Vagina (tissue), 2 donors: ENCODE results near the gene OR6K2. TPM values are rescaled to one million over a fixed set of nuclear protein-coding genes. Genes with fewer than 3 reads are reported as not detected.

Experiments used
- DNase-seq, 2 donors: peaks; one replicate each; pipeline ENCODE4 v3.0.0-alpha.2; 2017; ENCODE audit errors: extremely low spot score in 2 of 2
- H3K27ac ChIP-seq: fragments of 200-600 bp; sonication (generic); one replicate; pipeline ENCODE4 v1.5.1; 2019
- H3K27me3 ChIP-seq: fragments of 200-600 bp; sonication (generic); one replicate; pipeline ENCODE4 v1.5.1; 2019
- H3K36me3 ChIP-seq, 2 donors: fragments of 200-600 bp; sonication (generic); one replicate each; pipeline ENCODE4 v1.5.1; 2017 to 2019
- H3K4me1 ChIP-seq: fragments of 200-600 bp; sonication (generic); one replicate; pipeline ENCODE4 v1.5.1; 2019
- H3K4me3 ChIP-seq, 2 donors: fragments of 200-600 bp; sonication (generic); 1 replicate in 1 of 2; 2 replicates in 1 of 2; pipeline ENCODE4 v1.5.1; 2016 to 2019
- H3K9me3 ChIP-seq: fragments of 200-600 bp; sonication (generic); one replicate; pipeline ENCODE4 v1.5.1; 2019
- POLR2A ChIP-seq, 2 donors: fragments of 450-650 bp; IDR thresholded peaks; one replicate each; pipeline ENCODE4 v1.6.1; 2017; ENCODE audit warnings: antibody characterized with exemption in 2 of 2, mild to moderate bottlenecking in 2 of 2, moderate library complexity in 2 of 2
- POLR2AphosphoS5 ChIP-seq, 2 donors: sonication (generic); formaldehyde crosslinking; IDR thresholded peaks; one replicate each; pipeline ENCODE4 v1.9.0; 2017; ENCODE audit warnings: antibody characterized with exemption in 2 of 2, mild to moderate bottlenecking in 2 of 2, low read depth in 1 of 2; ENCODE audit not compliant: insufficient read depth in 1 of 2
- intact Hi-C: fragments of 100-400 bp; cut with DNase I; formaldehyde crosslinking; loops from one replicate; pipeline ENCODE4 v1.15.1; 2023
- total RNA-seq: library from RNA; depleted of rRNA; stranded (reverse); fragments of >200 nt; gene quantifications from one replicate; pipeline ENCODE4 v1.2.3, GENCODE V29; 2016
- TF ChIP-seq, protein P1 (sequence below), 3 experiments: fragments of 450-650 bp in 2 of 3; fragments of 200-600 bp in 1 of 3; sonication (generic) in 1 of 3; IDR thresholded peaks; one replicate each; pipeline ENCODE4 v1.5.1; 2017 to 2019; ENCODE audit warnings: antibody characterized with exemption in 3 of 3, mild to moderate bottlenecking in 2 of 3, moderate library complexity in 2 of 3

OR6K2 gene
- total RNA-seq, 1 donor from 2014 or later: not detected

DNA sequence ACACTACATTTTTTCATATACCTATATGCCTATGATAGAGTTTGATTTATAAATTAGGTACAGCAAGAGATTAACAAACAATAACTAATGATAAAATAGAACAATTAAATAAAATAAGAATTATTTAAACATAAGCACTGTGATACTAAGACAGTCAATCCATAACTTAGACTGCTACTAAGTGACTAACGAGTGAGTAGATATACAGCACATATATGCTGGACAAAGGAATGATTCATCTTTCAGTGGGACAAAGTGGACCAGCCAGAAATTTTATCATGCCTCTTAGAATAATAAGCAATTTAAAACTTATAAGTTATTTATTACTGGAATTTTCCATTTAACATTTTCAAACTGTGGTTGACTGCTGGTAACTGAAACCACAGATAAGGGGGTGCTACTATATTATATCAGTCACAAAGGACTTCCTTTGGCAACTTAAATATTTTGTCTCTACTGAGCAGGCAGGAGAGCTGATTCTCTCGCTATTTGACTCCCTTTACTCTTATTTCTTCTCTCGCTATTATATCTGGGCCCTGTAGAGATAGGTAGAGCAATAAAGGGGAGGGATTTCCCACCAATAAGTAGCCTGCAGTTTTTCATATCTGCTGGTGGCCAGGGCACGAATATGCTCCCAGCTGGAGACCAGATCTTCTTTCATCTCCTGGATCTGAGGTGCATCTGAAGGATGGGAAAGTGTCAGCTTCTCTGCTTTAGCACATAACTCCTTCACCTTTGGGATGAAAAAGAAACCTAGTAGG lies 24.7 kb downstream of the OR6K2 start:
- intact Hi-C loops: no loop called here
- DNase-seq: no peak
- no peaks in the 10 kb centered on the region for H3K36me3 ChIP-seq
- H3K27me3 ChIP-seq: no peaks in the 10 kb centered on the region
- H3K9me3 ChIP-seq: no peaks in the 10 kb centered on the region
- H3K27ac ChIP-seq: no peak overlapping the region
- TF ChIP-seq, protein P1, sequence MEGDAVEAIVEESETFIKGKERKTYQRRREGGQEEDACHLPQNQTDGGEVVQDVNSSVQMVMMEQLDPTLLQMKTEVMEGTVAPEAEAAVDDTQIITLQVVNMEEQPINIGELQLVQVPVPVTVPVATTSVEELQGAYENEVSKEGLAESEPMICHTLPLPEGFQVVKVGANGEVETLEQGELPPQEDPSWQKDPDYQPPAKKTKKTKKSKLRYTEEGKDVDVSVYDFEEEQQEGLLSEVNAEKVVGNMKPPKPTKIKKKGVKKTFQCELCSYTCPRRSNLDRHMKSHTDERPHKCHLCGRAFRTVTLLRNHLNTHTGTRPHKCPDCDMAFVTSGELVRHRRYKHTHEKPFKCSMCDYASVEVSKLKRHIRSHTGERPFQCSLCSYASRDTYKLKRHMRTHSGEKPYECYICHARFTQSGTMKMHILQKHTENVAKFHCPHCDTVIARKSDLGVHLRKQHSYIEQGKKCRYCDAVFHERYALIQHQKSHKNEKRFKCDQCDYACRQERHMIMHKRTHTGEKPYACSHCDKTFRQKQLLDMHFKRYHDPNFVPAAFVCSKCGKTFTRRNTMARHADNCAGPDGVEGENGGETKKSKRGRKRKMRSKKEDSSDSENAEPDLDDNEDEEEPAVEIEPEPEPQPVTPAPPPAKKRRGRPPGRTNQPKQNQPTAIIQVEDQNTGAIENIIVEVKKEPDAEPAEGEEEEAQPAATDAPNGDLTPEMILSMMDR (IDR thresholded peaks at IDR 0.05): no peak
- TF ChIP-seq POLR2AphosphoS5 (IDR thresholded peaks at IDR 0.05; ENCODE audit: insufficient read depth in 1 of 2, low read depth in 1 of 2): no peak
- no peak for TF ChIP-seq POLR2A (IDR thresholded peaks at IDR 0.05)
- H3K4me3 ChIP-seq: no peak overlapping the region
- H3K4me1 ChIP-seq: no peaks in the 10 kb centered on the region

DNA sequence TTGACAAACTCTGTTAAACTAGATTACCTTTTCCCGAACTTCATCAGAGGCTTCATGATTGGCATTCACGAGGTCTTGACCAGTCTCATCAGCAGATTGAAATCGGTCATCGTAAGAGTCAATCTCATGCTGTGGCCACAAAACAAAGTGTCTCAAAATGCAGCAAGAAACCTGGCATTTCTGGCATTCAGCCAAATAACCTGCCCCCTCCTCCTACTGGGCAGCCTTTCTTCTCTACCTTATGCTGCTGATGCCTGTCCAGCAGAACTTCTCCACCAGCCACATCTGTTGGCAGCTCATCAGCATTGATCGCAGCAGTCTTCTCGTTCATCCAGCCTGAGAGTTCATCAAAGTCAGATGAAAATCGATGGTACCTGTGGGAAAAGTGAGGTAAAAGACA lies 26.1 kb downstream of the OR6K2 start:
- H3K36me3 ChIP-seq: no peaks in the 10 kb centered on the region
- no peaks in the 10 kb centered on the region for H3K9me3 ChIP-seq
- H3K27ac ChIP-seq: no peak overlapping the region
- H3K27me3 ChIP-seq: no peaks in the 10 kb centered on the region
- H3K4me1 ChIP-seq: no peaks in the 10 kb centered on the region
- DNase-seq: no peak
- no peak overlapping the region for H3K4me3 ChIP-seq
- TF ChIP-seq, protein P1 (IDR thresholded peaks at IDR 0.05): no peak
- TF ChIP-seq POLR2A (IDR thresholded peaks at IDR 0.05) (no peak), POLR2AphosphoS5 (IDR thresholded peaks at IDR 0.05; ENCODE audit: insufficient read depth in 1 of 2, low read depth in 1 of 2) (no peak)
- intact Hi-C loops: no loop called here

DNA sequence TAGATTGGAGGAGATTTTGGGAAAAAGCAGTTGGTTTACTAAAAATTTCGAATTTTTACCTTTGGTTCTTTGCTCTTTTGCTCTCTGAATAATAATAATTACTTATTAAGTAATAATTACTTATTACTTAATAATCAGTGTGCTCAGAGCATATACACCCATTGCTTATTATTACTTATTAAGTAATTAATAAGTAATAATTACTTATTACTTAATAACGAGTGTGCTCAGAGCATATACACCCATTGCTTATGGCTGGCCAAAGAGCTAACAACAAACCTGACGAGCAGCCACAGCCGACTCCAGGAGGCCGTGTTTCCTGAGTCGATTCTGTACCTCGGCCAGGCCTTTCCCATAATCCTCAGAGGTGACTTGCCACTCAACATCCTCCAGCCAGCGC lies 34.4 kb downstream of the OR6K2 start:
- no peaks in the 10 kb centered on the region for H3K27me3 ChIP-seq
- DNase-seq: no peak
- intact Hi-C loops: no loop called here
- no peak for TF ChIP-seq POLR2AphosphoS5 (IDR thresholded peaks at IDR 0.05; ENCODE audit: insufficient read depth in 1 of 2, low read depth in 1 of 2)
- TF ChIP-seq, protein P1 (IDR thresholded peaks at IDR 0.05): no peak
- TF ChIP-seq POLR2A (IDR thresholded peaks at IDR 0.05): no peak
- H3K27ac ChIP-seq: no peak overlapping the region
- no peaks in the 10 kb centered on the region for H3K9me3 ChIP-seq
- no peaks in the 10 kb centered on the region for H3K36me3 ChIP-seq
- H3K4me3 ChIP-seq: no peak overlapping the region
- H3K4me1 ChIP-seq: no peaks in the 10 kb centered on the region

DNA sequence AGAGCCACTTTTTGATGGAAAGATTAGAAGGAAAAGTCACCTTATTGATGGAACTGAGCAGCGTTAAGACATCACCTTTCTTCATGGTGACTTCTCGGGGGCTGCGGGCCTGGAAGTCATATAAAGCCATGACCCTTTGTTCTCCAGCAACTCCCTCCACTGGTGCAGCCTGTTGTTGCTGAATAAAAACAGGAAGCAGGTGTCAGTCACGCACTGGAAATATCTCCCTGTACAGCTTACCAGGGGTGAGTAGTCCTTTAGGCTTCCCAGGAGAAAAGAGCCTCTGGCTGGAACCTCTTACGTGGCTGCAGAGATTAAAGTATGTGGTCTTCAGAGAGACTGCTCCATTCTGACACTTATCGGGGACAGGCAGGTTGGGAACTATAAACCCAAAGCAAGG lies 45.9 kb downstream of the OR6K2 start:
- TF ChIP-seq, protein P1 (IDR thresholded peaks at IDR 0.05): no peak
- H3K36me3 ChIP-seq: no peaks in the 10 kb centered on the region
- H3K4me3 ChIP-seq: no peak overlapping the region
- DNase-seq: no peak
- H3K4me1 ChIP-seq: no peaks in the 10 kb centered on the region
- H3K27ac ChIP-seq: no peak overlapping the region
- intact Hi-C loops: no loop called here
- no peaks in the 10 kb centered on the region for H3K27me3 ChIP-seq
- H3K9me3 ChIP-seq: no peaks in the 10 kb centered on the region

DNA sequence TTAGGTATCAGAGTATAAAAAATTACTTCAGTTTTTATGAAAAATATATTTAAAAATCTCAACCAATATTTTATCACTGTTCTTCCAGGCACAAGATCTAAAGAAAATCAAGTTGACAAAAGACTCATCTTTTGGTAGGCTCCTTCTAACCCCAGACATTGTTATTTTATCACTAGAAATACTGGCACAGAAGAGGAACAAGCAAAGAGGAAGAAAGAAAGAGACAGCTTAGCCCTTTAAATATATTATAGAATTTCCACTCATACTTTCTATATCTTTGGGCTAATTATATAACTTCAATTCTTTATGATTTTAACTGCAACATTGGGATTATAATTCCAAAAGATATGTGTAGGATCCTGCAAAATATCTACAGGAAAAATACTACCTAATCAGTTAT lies 46.4 kb downstream of the OR6K2 start:
- no peaks in the 10 kb centered on the region for H3K36me3 ChIP-seq
- H3K27me3 ChIP-seq: no peaks in the 10 kb centered on the region
- no peak overlapping the region for H3K4me3 ChIP-seq
- H3K27ac ChIP-seq: no peak overlapping the region
- no peaks in the 10 kb centered on the region for H3K4me1 ChIP-seq
- intact Hi-C loops: no loop called here
- TF ChIP-seq, protein P1 (IDR thresholded peaks at IDR 0.05): no peak
- no peak for TF ChIP-seq POLR2A (IDR thresholded peaks at IDR 0.05)
- TF ChIP-seq POLR2AphosphoS5 (IDR thresholded peaks at IDR 0.05; ENCODE audit: insufficient read depth in 1 of 2, low read depth in 1 of 2): no peak
- DNase-seq: no peak
- H3K9me3 ChIP-seq: no peaks in the 10 kb centered on the region
